GM21526 (cell line): Measurements from ENCODE around the gene ITFG2.
"Not testable (repeated sequence)": the region's sequence is repeated elsewhere in the genome, so short reads cannot be mapped to it uniquely, and the experiment has no call there.

ENCODE experiments used
- ATAC-seq: cut with Tn5 transposase; IDR thresholded peaks from one replicate; pipeline ENCODE4 v1.9.1; 2021; ENCODE audit warnings: moderate library complexity; ENCODE audit not compliant: unreplicated experiment, low FRiP score

The ITFG2 gene

DNA sequence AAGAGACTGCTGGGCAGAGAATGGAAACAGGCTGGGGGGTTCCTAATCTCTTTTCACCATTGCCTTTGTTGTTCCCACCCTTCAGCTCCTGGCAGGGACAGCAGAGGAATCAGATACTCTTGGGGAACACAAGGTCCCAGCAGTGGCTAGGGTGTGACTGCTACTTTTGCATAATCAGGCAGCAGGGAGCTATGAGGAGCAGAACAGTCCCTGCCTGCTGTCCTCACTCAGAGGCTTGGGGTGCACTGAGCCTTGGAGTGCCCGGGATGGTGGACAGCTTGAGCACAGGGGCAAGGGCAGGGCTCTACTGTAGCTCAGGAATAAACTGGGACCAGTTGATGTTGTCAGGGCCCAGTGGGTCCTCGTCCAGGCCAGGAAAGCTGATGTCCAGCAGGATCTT is 45.9 kb downstream of the ITFG2 start:
- no peak for ATAC-seq

DNA sequence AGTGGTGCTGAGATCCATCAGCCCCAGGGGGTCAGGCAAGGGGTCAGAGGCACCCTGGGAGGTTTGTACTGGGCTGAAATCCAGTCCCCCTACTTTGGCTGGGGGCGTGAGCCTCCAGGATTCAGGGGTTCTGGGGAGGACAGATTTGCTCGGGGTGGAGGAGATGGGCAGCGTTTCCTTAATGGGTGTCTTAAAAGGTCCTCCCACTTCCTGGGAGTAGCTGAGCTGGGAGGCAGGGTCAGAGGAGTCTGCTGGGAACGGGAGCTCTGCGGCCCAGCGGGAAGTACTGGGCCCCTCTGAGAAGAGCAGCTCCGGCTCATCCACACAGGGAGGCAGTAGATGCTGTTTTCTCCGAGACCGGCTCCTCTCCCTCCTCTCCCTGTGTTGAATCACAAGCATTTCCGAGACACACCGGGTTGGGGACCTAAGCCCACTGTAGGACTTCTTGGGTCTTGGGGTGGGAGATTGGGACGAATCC is 46.5 kb downstream of the ITFG2 start:
- no peak for ATAC-seq

DNA sequence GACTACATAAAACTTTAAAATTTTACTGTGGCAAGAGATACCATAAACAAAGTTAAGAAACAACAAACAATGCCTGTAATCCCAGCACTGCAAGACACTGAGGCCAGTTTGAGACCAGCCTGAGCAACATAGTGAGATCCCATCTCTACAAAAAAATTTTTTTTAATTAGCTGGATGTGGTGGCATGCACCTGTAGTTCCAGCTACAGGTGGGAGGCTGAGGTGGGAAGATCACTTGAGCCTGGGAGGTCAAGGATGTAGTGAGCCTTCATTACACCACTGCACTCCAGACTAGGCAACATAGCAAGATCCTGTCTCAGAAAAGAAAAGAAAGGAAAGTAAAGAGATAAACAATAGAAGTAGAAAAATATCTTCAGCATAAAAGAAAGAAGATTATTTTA is 47.7 kb downstream of the ITFG2 start:
- no peak for ATAC-seq

DNA sequence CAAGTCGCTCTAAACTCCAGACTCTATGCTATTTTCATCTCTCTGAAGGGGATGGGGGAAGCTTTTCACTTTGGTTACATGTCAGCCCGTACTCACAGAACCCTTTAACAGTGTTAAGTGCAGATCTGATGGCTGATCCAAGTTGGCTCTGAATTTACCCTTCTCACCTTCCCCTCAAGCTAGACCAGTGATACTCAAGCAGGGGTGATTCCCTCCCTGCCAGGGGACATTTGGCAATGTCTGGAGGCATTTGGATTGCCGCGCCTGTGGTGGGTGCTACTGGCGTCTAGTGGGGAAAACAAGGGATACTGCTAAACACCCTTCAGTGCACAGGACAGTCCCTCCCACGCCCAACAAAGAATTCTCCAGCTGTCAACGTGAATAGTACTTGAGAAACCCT is 50.4 kb downstream of the ITFG2 start:
- no peak for ATAC-seq

DNA sequence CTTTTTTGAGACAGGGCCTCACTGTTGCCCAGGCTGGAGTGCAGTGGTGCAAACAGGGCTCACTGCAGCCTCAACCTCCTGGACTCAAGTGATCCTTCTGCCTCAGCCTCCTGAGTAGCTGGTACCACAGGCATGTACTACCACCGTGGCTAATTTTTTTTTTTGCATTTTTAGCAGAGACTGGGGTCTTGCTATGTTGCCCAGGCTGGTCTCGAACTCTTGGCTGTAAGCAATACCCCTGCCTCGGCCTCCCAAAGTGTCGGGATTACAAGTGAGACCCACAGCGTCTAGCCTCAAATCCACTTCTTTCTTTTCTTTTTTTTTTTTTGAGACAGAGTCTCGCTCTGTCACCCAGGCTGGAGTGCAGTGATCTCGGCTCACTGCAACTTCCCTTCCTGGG is 50.9 kb downstream of the ITFG2 start:
- not testable (repeated sequence) for ATAC-seq

DNA sequence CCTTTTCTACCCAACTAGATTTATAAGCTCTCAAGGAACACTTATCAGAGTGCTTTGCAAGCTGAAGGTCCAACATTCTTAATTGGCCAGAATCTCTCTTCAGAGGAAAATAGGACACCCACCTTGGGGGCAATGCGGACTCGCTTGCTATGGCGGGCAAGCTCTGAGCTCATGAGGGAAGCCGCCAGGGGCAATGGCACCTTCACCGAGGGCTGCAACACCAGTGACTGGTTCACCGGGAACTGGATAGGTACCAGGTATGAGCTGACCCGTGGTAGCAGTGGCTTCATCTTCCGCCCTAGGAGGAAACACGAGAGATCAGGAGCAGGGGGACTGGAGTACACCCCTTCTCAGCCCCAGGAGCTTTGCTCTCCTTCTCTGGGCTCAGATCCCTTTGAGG is 51.7 kb downstream of the ITFG2 start:
- no peak for ATAC-seq

DNA sequence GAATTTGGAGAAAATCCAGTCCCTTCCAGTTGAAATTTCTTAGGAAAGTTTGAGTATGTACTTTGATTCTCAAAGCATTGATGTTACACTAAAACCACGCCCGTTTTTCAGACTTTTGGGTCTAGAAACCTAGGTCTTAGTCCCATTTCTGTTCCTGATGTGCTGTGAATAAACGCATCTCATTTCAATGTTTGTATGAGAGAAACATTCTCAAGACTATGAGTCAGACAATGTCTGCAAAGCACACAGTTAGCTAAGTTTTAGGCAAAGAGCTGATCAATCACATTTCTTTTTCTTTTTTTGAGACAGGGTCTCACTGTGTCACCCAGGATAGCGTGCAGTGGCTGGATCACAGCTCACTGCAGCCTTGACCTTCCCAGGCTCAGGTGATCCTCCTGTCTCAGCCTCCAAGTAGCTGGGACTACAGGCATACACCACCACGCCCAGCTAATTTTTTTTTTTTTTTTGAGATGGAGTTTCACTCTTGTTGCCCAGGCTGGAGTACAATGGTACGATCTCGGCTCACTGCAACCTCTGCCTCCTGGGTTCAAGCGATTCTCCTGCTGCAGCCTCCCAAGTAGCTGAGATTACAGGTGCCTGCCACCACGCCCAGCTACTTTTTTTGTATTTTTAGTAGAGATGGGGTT is 56.6 kb downstream of the ITFG2 start:
- not testable (repeated sequence) for ATAC-seq
